Measurements from ENCODE around the gene DNAJC7. TPM values are rescaled to one million over a fixed set of nuclear protein-coding genes. Genes with fewer than 3 reads are reported as not detected.
A peak's percentile ranks its signal among the peaks of the same experiment; 100 is the strongest.

The DNAJC7 gene
- total and polyA plus RNA-seq, 4 donors = 87.3 to 133 (median 108) TPM

- no CpG with 5 or more reads among the region's 3 CpGs for WGBS (ENCODE audit: insufficient coverage)
- H3K27me3 ChIP-seq (ENCODE audit: control insufficient read depth, insufficient read depth, low read length) = peaks cover 32% of the 10 kb centered on the region
Observed at GRCh38 chr17:42055027-42055426, 37.8 kb upstream of the DNAJC7 start.

GRCh38 chr17:42053731-42054500 is 36.7 kb upstream of the DNAJC7 start:
- DNase-seq (ENCODE audit: low read depth in 4 of 6, low spot score in 6 of 6) = peak in 1 of 6 donors; percentile 21
- Histone ChIP-seq H3K9me3 (ENCODE audit: control insufficient read depth, insufficient read depth, low read length) (no peaks in the 10 kb centered on the region), H3K27ac (ENCODE audit: low read depth, low read length) (no peak overlapping the region), H3K27me3 (ENCODE audit: control insufficient read depth, insufficient read depth, low read length) (peaks cover 32% of the 10 kb centered on the region), H3K36me3 (ENCODE audit: control insufficient read depth, insufficient read depth, low read length) (no peaks in the 10 kb centered on the region), H3K4me1 (ENCODE audit: control insufficient read depth, insufficient read depth, low read length) (peaks cover 22% of the 10 kb centered on the region), H3K4me3 (ENCODE audit: low read depth, low read length) (no peak overlapping the region)
- WGBS (ENCODE audit: insufficient coverage) = 14% methylated on average over 3 of the region's 12 CpGs

More at GRCh38 chr17:42055027-42055426, 37.8 kb upstream of the DNAJC7 start:
- Histone ChIP-seq H3K9me3 (ENCODE audit: control insufficient read depth, insufficient read depth, low read length) (no peaks in the 10 kb centered on the region), H3K27ac (ENCODE audit: low read depth, low read length) (no peak overlapping the region), H3K36me3 (ENCODE audit: control insufficient read depth, insufficient read depth, low read length) (no peaks in the 10 kb centered on the region), H3K4me3 (ENCODE audit: low read depth, low read length) (no peak overlapping the region), H3K4me1 (ENCODE audit: control insufficient read depth, insufficient read depth, low read length) (peaks cover 11% of the 10 kb centered on the region)
- no peak for DNase-seq (ENCODE audit: low read depth in 4 of 6, low spot score in 6 of 6)

GRCh38 chr17:42052346-42052877 is 35.2 kb upstream of the DNAJC7 start:
- H3K27me3 ChIP-seq (ENCODE audit: control insufficient read depth, insufficient read depth, low read length) = peaks cover 32% of the 10 kb centered on the region
- no peaks in the 10 kb centered on the region for H3K36me3 ChIP-seq (ENCODE audit: control insufficient read depth, insufficient read depth, low read length)
- H3K27ac ChIP-seq (ENCODE audit: low read depth, low read length) = no peak overlapping the region
- 80% methylated on average over 4 of the region's 6 CpGs for WGBS (ENCODE audit: insufficient coverage)
- H3K4me3 ChIP-seq (ENCODE audit: low read depth, low read length) = no peak overlapping the region
- DNase-seq (ENCODE audit: low read depth in 4 of 6, low spot score in 6 of 6) = peak in 1 of 6 donors; percentile 82
- no peaks in the 10 kb centered on the region for H3K9me3 ChIP-seq (ENCODE audit: control insufficient read depth, insufficient read depth, low read length)
- H3K4me1 ChIP-seq (ENCODE audit: control insufficient read depth, insufficient read depth, low read length) = peaks cover 23% of the 10 kb centered on the region

DNA sequence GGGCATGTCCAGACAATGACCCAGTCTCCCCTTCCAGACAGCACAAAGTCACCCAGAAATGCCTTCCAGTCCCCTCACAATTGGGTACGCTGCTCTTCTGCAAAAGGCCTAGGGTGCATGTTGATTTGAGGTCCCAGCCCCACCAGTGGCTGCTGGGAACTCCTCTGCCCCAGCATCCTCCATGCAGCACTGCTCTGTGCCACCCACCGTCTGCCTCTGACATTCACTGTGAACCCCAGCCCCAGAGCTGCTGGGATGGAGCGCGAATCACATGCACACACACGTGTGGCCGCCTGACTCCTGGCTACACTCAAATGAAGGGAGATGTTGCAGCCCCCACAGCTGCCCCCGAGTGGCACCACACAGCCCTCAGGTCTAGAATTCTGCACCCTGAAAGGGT is 34.4 kb upstream of the DNAJC7 start:
- Histone ChIP-seq H3K27ac (ENCODE audit: low read depth, low read length) (no peak overlapping the region), H3K4me1 (ENCODE audit: control insufficient read depth, insufficient read depth, low read length) (peaks cover 23% of the 10 kb centered on the region), H3K36me3 (ENCODE audit: control insufficient read depth, insufficient read depth, low read length) (no peaks in the 10 kb centered on the region), H3K9me3 (ENCODE audit: control insufficient read depth, insufficient read depth, low read length) (no peaks in the 10 kb centered on the region), H3K4me3 (ENCODE audit: low read depth, low read length) (no peak overlapping the region), H3K27me3 (ENCODE audit: control insufficient read depth, insufficient read depth, low read length) (peaks cover 32% of the 10 kb centered on the region)
- 88% methylated on average over 7 of the region's 7 CpGs for WGBS (ENCODE audit: insufficient coverage)
- DNase-seq (ENCODE audit: low read depth in 4 of 6, low spot score in 6 of 6) = no peak

DNA sequence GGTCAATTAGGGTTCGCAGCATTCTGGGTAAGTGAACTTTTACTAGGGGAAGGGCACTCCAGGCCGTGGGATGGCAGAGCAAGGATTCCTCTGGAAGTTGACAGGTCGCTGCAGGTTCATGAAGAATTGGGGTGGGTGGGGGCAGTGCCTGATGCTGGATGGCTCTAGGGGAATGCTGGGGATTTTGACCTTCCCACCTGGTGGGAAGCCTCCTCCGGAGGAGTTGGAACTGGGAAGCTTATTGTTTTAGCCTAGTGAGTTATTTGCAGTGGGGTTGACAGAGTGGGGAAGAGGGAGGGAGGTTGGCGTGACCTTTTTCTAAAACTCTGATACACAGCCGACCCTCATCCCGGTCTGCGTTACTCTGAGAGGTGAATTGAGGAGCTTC is 33.8 kb upstream of the DNAJC7 start:
- H3K9me3 ChIP-seq (ENCODE audit: control insufficient read depth, insufficient read depth, low read length) = no peaks in the 10 kb centered on the region
- H3K4me3 ChIP-seq (ENCODE audit: low read depth, low read length) = peak overlapping the region; percentile 26
- no peaks in the 10 kb centered on the region for H3K36me3 ChIP-seq (ENCODE audit: control insufficient read depth, insufficient read depth, low read length)
- 60% methylated on average over 5 of the region's 8 CpGs for WGBS (ENCODE audit: insufficient coverage)
- DNase-seq (ENCODE audit: low read depth in 4 of 6, low spot score in 6 of 6) = no peak
- H3K4me1 ChIP-seq (ENCODE audit: control insufficient read depth, insufficient read depth, low read length) = peaks cover 23% of the 10 kb centered on the region
- H3K27me3 ChIP-seq (ENCODE audit: control insufficient read depth, insufficient read depth, low read length) = peaks cover 32% of the 10 kb centered on the region
- H3K27ac ChIP-seq (ENCODE audit: low read depth, low read length) = no peak overlapping the region

GRCh38 chr17:42050393-42051012 is 33.3 kb upstream of the DNAJC7 start, which contains the start of gene C17orf113:
Gene C17orf113 (minus strand): TSS chr17:42050601. CDS start chr17:42043376, 7,225 bp downstream.
- Histone ChIP-seq H3K27me3 (ENCODE audit: control insufficient read depth, insufficient read depth, low read length) (peaks cover 32% of the 10 kb centered on the region), H3K4me1 (ENCODE audit: control insufficient read depth, insufficient read depth, low read length) (peaks cover 22% of the 10 kb centered on the region), H3K9me3 (ENCODE audit: control insufficient read depth, insufficient read depth, low read length) (no peaks in the 10 kb centered on the region), H3K27ac (ENCODE audit: low read depth, low read length) (no peak within 1 kb of the TSS), H3K4me3 (ENCODE audit: low read depth, low read length) (peak within 1 kb of the TSS; percentile 74), H3K36me3 (ENCODE audit: control insufficient read depth, insufficient read depth, low read length) (no peaks in the 10 kb centered on the region)
- DNase-seq (ENCODE audit: low read depth in 4 of 6, low spot score in 6 of 6) = peak in 4 of 6 donors; percentile 46 to 89 (median 68)
- WGBS (ENCODE audit: insufficient coverage) = 1% methylated on average over 65 of the region's 65 CpGs

DNA sequence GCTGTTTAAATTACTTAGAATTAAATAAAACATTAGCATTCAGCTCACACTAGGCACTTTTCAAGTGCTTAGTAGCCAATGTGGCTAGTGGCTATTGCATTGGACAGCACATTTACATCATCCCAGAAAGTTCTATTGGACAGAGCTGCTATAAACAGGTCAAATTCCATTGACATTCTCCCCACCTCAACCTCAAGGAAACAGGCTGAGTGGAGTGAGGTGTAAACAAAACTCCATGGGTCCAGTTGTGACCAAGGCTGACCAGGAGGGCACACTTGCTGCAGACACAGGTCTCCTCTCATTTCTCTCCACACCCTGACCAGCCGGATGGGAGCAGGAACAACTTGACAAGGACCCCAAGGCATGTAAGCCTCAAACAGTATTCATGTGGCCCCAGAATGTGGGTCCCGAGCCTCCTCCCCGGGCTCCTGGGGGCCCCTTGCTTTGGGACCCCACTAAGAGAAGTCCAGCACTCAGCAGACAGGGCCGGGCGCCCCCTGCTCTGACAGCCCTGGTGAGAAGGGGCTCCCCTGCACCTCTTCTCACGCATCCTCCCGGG is 32.7 kb upstream of the DNAJC7 start:
- peaks cover 18% of the 10 kb centered on the region for H3K4me1 ChIP-seq (ENCODE audit: control insufficient read depth, insufficient read depth, low read length)
- no peak overlapping the region for H3K27ac ChIP-seq (ENCODE audit: low read depth, low read length)
- peak overlapping the region; percentile 74 for H3K4me3 ChIP-seq (ENCODE audit: low read depth, low read length)
- WGBS (ENCODE audit: insufficient coverage) = 0% methylated on average over 6 of the region's 7 CpGs
- no peaks in the 10 kb centered on the region for H3K9me3 ChIP-seq (ENCODE audit: control insufficient read depth, insufficient read depth, low read length)
- H3K27me3 ChIP-seq (ENCODE audit: control insufficient read depth, insufficient read depth, low read length) = peaks cover 26% of the 10 kb centered on the region
- DNase-seq (ENCODE audit: low read depth in 4 of 6, low spot score in 6 of 6) = no peak
- no peaks in the 10 kb centered on the region for H3K36me3 ChIP-seq (ENCODE audit: control insufficient read depth, insufficient read depth, low read length)

DNA sequence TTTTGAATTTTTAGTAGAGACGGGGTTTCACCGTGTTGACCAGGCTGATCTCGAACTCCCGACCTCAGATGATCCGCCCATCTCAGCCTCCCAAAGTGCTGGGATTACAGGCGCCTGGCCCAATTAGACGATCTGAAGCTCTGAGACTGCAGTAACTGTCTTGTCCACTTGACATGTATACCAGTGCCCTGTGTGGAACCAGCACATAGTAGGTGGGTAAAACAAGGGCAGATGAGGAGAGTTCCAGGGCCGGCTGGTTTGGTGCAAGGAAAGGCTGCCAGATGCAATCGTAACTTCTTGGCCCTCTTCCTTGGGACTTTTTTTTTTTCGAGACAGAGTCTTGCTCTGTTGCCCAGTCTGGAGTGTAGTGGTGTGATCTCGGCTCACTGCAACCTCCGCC is 30.1 kb upstream of the DNAJC7 start:
- Histone ChIP-seq H3K4me3 (ENCODE audit: low read depth, low read length) (no peak overlapping the region), H3K27me3 (ENCODE audit: control insufficient read depth, insufficient read depth, low read length) (peaks cover 5% of the 10 kb centered on the region), H3K36me3 (ENCODE audit: control insufficient read depth, insufficient read depth, low read length) (peaks cover 12% of the 10 kb centered on the region), H3K9me3 (ENCODE audit: control insufficient read depth, insufficient read depth, low read length) (no peaks in the 10 kb centered on the region), H3K27ac (ENCODE audit: low read depth, low read length) (no peak overlapping the region), H3K4me1 (ENCODE audit: control insufficient read depth, insufficient read depth, low read length) (peaks cover 18% of the 10 kb centered on the region)
- WGBS (ENCODE audit: insufficient coverage) = 95% methylated on average over 7 of the region's 12 CpGs
- no peak for DNase-seq (ENCODE audit: low read depth in 4 of 6, low spot score in 6 of 6)

DNA sequence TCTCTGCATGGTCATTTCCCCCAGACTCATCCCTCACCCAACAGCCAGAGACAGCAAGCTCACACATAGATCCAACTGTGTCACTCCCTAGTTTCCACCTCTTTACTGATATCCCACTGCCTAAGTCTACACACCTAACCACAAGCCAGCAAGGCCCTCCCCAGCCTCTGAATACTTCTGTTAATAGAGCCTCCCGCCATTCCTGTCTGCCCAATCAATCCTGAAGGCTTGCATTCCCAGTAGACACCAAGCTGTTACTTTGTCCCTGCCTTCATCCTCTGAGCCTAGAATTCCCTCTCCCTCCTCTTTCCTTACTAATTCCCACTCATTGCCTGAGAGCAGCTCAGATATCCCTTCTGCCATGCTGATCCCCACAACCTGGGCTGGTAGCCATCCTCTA is 28.5 kb upstream of the DNAJC7 start:
- peaks cover 14% of the 10 kb centered on the region for H3K4me1 ChIP-seq (ENCODE audit: control insufficient read depth, insufficient read depth, low read length)
- 61% methylated on average over 1 of the region's 1 CpG for WGBS (ENCODE audit: insufficient coverage)
- H3K27ac ChIP-seq (ENCODE audit: low read depth, low read length) = no peak overlapping the region
- no peak overlapping the region for H3K4me3 ChIP-seq (ENCODE audit: low read depth, low read length)
- DNase-seq (ENCODE audit: low read depth in 4 of 6, low spot score in 6 of 6) = no peak
- H3K36me3 ChIP-seq (ENCODE audit: control insufficient read depth, insufficient read depth, low read length) = peaks cover 18% of the 10 kb centered on the region
- no peaks in the 10 kb centered on the region for H3K27me3 ChIP-seq (ENCODE audit: control insufficient read depth, insufficient read depth, low read length)
- H3K9me3 ChIP-seq (ENCODE audit: control insufficient read depth, insufficient read depth, low read length) = no peaks in the 10 kb centered on the region

Measured in spinal cord (tissue), 10 donors.